H1 (cell line): Measurements from ENCODE around the gene RAB3A. TPM values are rescaled to one million over a fixed set of nuclear protein-coding genes. Genes with fewer than 3 reads are reported as not detected.

Source experiments
- CBX5 ChIP-seq: fragments of 300-800, 300-1000 bp; sonication (generic); IDR thresholded peaks from 2 replicates; pipeline ENCODE4 v1.7.1; 2016; ENCODE audit warnings: antibody characterized with exemption, low read length, low read depth
- CHD2 ChIP-seq: IDR thresholded peaks from 2 replicates; pipeline ENCODE4 v1.6.1; 2012; ENCODE audit warnings: low read length, improper control_type of control experiment
- EGR1 ChIP-seq: IDR thresholded peaks from 2 replicates; pipeline ENCODE4 v1.6.1; 2011; ENCODE audit warnings: low read depth, low read length, borderline replicate concordance
- PHF8 ChIP-seq: fragments of 200-600 bp; sonication (generic); conservative IDR thresholded peaks from 2 replicates; pipeline ENCODE4 v1.7.1; 2012; ENCODE audit warnings: low read depth, mild to moderate bottlenecking, inconsistent platforms, low read length, moderate library complexity
- SRF ChIP-seq: IDR thresholded peaks from 2 replicates; pipeline ENCODE4 v1.6.1; 2011; ENCODE audit warnings: mild to moderate bottlenecking, low read depth, low read length, moderate library complexity
- SUZ12 ChIP-seq: fragments of 200-600 bp; sonication (generic); IDR thresholded peaks from 2 replicates; pipeline ENCODE4 v1.6.1; 2012; ENCODE audit warnings: mild to moderate bottlenecking, inconsistent platforms, low read length, moderate library complexity, mixed read lengths
- polyA plus RNA-seq, 7 experiments: library from polyadenylated mRNA; depleted of rRNA in 3 of 7; stranded (reverse) in 5 of 7; unstranded in 2 of 7; fragments of >200 nt in 5 of 7; fragments of 200-250 nt in 2 of 7; gene quantifications; 1 replicate in 5 of 7; 2 replicates in 1 of 7; 4 replicates in 1 of 7; pipeline versions ENCODE4 v1.2.1 to v1.2.3, GENCODE V29; 2011 to 2013; ENCODE audit warnings: missing spikeins in 2 of 7, mixed read lengths in 2 of 7
- total RNA-seq: library from RNA; stranded (reverse); fragmentation: NEBNext Ultra II Directional; extraction: Animal tissue kit (Norgen Biotek cat#: 25700); gene quantifications from 2 replicates; pipeline ENCODE4 v1.2.1, GENCODE V29; 2021

RAB3A gene
- total and polyA plus RNA-seq, 2 of the 8 experiments (the other 6 are each of a cell fraction or from before 2014, with no cell fraction given), result 13.6 to 14.2 TPM

DNA sequence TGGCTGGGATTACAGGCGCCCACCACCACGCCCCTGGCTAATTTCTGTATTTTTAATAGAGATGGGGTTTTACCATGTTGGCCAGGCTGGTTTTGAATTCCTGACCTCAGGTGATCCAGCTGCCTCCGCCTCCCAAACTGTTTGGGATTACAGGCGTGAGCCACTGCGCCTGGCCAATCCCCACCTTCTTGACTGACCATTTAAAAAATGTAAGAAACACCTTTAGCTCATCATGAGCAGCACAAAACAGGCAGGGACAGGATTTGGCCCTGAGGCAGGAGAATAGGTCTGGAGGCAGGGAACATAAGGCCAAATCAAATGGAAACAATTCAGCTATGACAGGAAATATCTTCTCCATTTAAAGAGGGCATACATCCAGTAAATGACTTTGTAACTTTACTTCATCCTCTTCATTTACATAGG, 12.2 kb downstream of the RAB3A start (continued):
- TF ChIP-seq SUZ12 (no peak), CBX5 (no peak), SRF (no peak), CHD2 (no peak), EGR1 (no peak), PHF8 (no peak)
